ENCODE measurements around the gene TSEN54. TPM values are rescaled to one million over a fixed set of nuclear protein-coding genes. Genes with fewer than 3 reads are reported as not detected.

Gene TSEN54
- total and polyA plus RNA-seq, 2 donors from 2014 or later = 25.8 to 33.8 TPM

- peaks cover 0 to 2% (median 0%) of the 10 kb centered on the region in 3 donors for H3K36me3 ChIP-seq (ENCODE audit: control insufficient read depth in 2 of 3, insufficient read depth in 3 of 3, low read length in 3 of 3)
- H3K9me3 ChIP-seq (ENCODE audit: control insufficient read depth in 2 of 3, insufficient read depth in 1 of 3, low read length in 3 of 3) = no peaks in the 10 kb centered on the region
- peak overlapping the region; percentile 42 to 92 for H3K27ac ChIP-seq (ENCODE audit: low read depth in 2 of 2, low read length in 2 of 2)
- intact Hi-C loops (cut with DNase I) = no loop called here
- peak overlapping the region; percentile 9 to 76 (median 71) for H3K4me3 ChIP-seq (ENCODE audit: low read length in 3 of 3)
- FAIRE-seq = no peak
- peak in 4 of 5 donors; percentile 29 to 64 (median 48) for DNase-seq
- no peaks in the 10 kb centered on the region for H3K27me3 ChIP-seq (ENCODE audit: control insufficient read depth, insufficient read depth, low read length)
- H3K9ac ChIP-seq (ENCODE audit: low read length in 3 of 3) = peak overlapping the region in 2 of 3 donors; percentile 4 to 80
- TF ChIP-seq CTCF (IDR thresholded peaks at IDR 0.05; ENCODE audit: borderline replicate concordance, extremely low read depth, insufficient read depth) = no peak
- H3K4me1 ChIP-seq (ENCODE audit: control insufficient read depth in 2 of 3, insufficient read depth in 2 of 3, low read depth in 1 of 3, low read length in 3 of 3) = peaks cover 0 to 11% (median 0%) of the 10 kb centered on the region in 3 donors
Measured at GRCh38 chr17:75525806-75526554, 9.7 kb downstream of the TSEN54 start.

DNA sequence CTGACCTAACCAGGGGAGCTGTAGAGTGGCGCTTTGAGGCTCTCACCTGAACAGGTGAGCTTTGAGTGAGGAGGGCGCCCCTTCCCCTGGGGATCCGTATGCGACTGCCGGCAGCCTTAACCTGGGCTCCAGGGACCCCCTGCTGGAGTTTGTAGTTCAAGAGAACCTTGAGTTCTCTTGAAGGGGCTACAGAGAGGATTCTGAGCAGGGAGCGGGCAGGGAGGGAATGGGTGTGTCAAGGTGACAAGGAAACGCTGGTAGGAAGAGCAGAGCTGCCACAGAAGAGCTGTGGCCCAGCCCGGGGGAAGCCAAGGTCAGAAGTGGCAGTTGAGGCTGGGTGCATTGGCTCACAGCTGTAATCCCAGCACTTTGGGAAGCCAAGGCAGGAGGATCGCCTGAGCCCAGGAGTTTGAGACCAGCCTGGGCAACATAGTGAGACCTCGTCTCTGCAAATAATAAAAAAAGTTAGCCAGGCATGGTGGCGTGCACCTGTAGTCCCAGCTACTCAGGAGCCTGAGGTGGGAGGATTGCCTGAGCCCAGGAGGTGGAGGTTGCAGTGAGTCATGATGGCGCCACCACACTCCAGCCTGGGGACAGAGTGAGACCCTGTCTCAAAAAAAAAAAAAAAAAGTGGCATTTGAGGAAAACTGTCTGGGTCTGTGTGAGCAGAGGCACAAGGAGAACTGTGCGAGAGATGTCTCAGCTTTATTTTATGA, 10.4 kb downstream of the TSEN54 start:
- peaks cover 0 to 2% (median 0%) of the 10 kb centered on the region in 3 donors for H3K36me3 ChIP-seq (ENCODE audit: control insufficient read depth in 2 of 3, insufficient read depth in 3 of 3, low read length in 3 of 3)
- H3K9me3 ChIP-seq (ENCODE audit: control insufficient read depth in 2 of 3, insufficient read depth in 1 of 3, low read length in 3 of 3) = no peaks in the 10 kb centered on the region
- intact Hi-C loops (cut with DNase I) = no loop called here
- no peaks in the 10 kb centered on the region for H3K27me3 ChIP-seq (ENCODE audit: control insufficient read depth, insufficient read depth, low read length)
- peak overlapping the region in 2 of 3 donors; percentile 71 to 76 for H3K4me3 ChIP-seq (ENCODE audit: low read length in 3 of 3)
- DNase-seq (no peak), FAIRE-seq (no peak)
- peaks cover 0 to 16% (median 0%) of the 10 kb centered on the region in 3 donors for H3K4me1 ChIP-seq (ENCODE audit: control insufficient read depth in 2 of 3, insufficient read depth in 2 of 3, low read depth in 1 of 3, low read length in 3 of 3)
- H3K9ac ChIP-seq (ENCODE audit: low read length in 3 of 3) = peak overlapping the region in 2 of 3 donors; percentile 4 to 80
- TF ChIP-seq CTCF (IDR thresholded peaks at IDR 0.05; ENCODE audit: borderline replicate concordance, extremely low read depth, insufficient read depth) = no peak
- H3K27ac ChIP-seq (ENCODE audit: low read depth in 2 of 2, low read length in 2 of 2) = peak overlapping the region; percentile 47 to 92

DNA sequence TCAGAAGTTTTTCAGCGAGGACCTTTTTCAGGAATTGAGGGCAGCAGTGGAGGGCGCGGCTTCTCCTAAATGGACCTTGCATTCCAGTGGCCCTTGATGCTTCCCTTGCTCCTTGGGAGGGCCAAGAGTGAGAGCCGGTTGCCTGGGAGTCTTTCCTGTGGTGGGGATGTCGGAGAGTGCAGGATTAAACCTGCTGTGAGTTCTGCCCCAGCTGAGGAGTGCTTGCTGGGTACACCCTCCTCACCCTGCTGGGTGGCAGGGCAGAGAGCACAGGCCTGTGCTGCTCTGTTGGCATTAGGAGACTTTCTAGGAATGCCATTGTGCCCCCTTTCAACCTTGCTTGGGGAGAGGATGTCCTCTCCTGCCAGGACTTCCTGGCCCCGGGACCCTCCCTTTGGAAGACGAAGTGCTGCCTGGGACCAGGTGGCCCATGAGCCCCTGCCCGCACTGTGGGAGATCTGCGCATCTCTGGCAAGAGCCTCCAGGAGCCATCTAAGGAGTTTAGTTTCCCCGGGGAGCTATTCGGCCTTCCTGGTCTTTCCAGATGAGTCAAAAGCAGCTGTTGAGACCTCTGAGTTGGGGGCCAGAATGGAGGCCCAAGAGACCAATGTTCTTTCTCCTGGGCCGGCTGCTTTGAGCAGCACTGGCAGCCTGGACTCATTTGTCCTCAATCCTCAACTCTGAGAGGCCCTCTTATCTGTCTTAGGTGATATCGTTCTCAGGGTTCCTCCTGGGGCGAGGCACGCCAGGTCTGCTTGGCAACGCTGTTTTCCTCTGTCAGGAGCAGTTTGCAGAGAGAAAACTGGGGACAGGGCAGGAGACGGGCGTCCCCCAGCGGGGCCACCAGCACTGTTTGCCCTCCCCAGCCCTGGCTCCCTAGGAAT, 14.8 kb downstream of the TSEN54 start:
- intact Hi-C loops (cut with DNase I) = no loop called here
- H3K4me3 ChIP-seq (ENCODE audit: low read length in 3 of 3) = no peak overlapping the region
- H3K27ac ChIP-seq (ENCODE audit: low read depth in 2 of 2, low read length in 2 of 2) = no peak overlapping the region
- FAIRE-seq = no peak
- H3K36me3 ChIP-seq (ENCODE audit: control insufficient read depth in 2 of 3, insufficient read depth in 3 of 3, low read length in 3 of 3) = no peaks in the 10 kb centered on the region
- peaks cover 0 to 18% (median 0%) of the 10 kb centered on the region in 3 donors for H3K4me1 ChIP-seq (ENCODE audit: control insufficient read depth in 2 of 3, insufficient read depth in 2 of 3, low read depth in 1 of 3, low read length in 3 of 3)
- no peaks in the 10 kb centered on the region for H3K27me3 ChIP-seq (ENCODE audit: control insufficient read depth, insufficient read depth, low read length)
- no peak overlapping the region for H3K9ac ChIP-seq (ENCODE audit: low read length in 3 of 3)
- H3K9me3 ChIP-seq (ENCODE audit: control insufficient read depth in 2 of 3, insufficient read depth in 1 of 3, low read length in 3 of 3) = no peaks in the 10 kb centered on the region
- TF ChIP-seq CTCF (IDR thresholded peaks at IDR 0.05; ENCODE audit: borderline replicate concordance, extremely low read depth, insufficient read depth) = no peak
- no peak for DNase-seq
